Mammary epithelial cell (primary cell): ENCODE measurements around the gene IRF9.

ENCODE experiments used
- CTCF ChIP-seq, 2 donors: IDR thresholded peaks in 1 of 2; conservative IDR thresholded peaks in 1 of 2; 2 replicates each; pipeline ENCODE4 v1.5.1; 2011 to 2012; ENCODE audit warnings: inconsistent platforms in 2 of 2, low read length in 2 of 2, mild to moderate bottlenecking in 2 of 2, control low read depth in 1 of 2, low read depth in 1 of 2; ENCODE audit not compliant: insufficient read depth in 1 of 2; ENCODE audit errors: extremely low read depth in 1 of 2
- EZH2 ChIP-seq: IDR thresholded peaks from 2 replicates; pipeline ENCODE4 v1.6.1; 2012; ENCODE audit warnings: low read length, inconsistent platforms, borderline replicate concordance

- TF ChIP-seq CTCF (conservative IDR thresholded peaks at IDR 0.05 in 1 of 2, IDR thresholded peaks at IDR 0.05 in 1 of 2; ENCODE audit: extremely low read depth in 1 of 2, insufficient read depth in 1 of 2, low read depth in 1 of 2, low read length in 2 of 2), result no peak
- no peak for TF ChIP-seq EZH2
Observed at GRCh38 chr14:24155100-24155499, 6.0 kb upstream of the IRF9 start.
